Right forelimb (tissue), 1 donor: ENCODE data around the gene CACNA1S.

Source experiments
- DNase-seq: peaks from one replicate; pipeline ENCODE4 v3.0.0-alpha.2; 2018

Gene CACNA1S

GRCh38 chr1:201091256-201091655 is 21.0 kb downstream of the CACNA1S start:
- DNase-seq = no peak

- DNase-seq = no peak
Measured at GRCh38 chr1:201090541-201090940, 21.7 kb downstream of the CACNA1S start.

- no peak for DNase-seq
Measured at GRCh38 chr1:201089596-201089995, 22.6 kb downstream of the CACNA1S start.

- DNase-seq = no peak
Measured at GRCh38 chr1:201088901-201089525, 23.2 kb downstream of the CACNA1S start.

- no peak for DNase-seq
Measured at GRCh38 chr1:201088395-201088794, 23.8 kb downstream of the CACNA1S start.

GRCh38 chr1:201085902-201086735 is 26.1 kb downstream of the CACNA1S start:
- no peak for DNase-seq

- no peak for DNase-seq
Measured at GRCh38 chr1:201084295-201084694, 27.9 kb downstream of the CACNA1S start.

GRCh38 chr1:201083741-201084140 is 28.5 kb downstream of the CACNA1S start:
- DNase-seq = no peak

GRCh38 chr1:201080135-201080534 is 32.1 kb downstream of the CACNA1S start:
- no peak for DNase-seq

GRCh38 chr1:201077736-201078135 is 34.5 kb downstream of the CACNA1S start:
- DNase-seq = no peak

- DNase-seq = no peak
Measured at GRCh38 chr1:201077116-201077515, 35.1 kb downstream of the CACNA1S start.

GRCh38 chr1:201076092-201076491 is 36.1 kb downstream of the CACNA1S start:
- no peak for DNase-seq

- no peak for DNase-seq
Measured at GRCh38 chr1:201074018-201074417, 38.2 kb downstream of the CACNA1S start.

GRCh38 chr1:201072922-201073321 is 39.3 kb downstream of the CACNA1S start:
- no peak for DNase-seq

GRCh38 chr1:201072149-201072548 is 40.1 kb downstream of the CACNA1S start:
- no peak for DNase-seq

- no peak for DNase-seq
Measured at GRCh38 chr1:201069636-201070035, 42.6 kb downstream of the CACNA1S start.

GRCh38 chr1:201068976-201069375 is 43.2 kb downstream of the CACNA1S start:
- no peak for DNase-seq

GRCh38 chr1:201066986-201067385 is 45.2 kb downstream of the CACNA1S start:
- DNase-seq = no peak

GRCh38 chr1:201065686-201066085 is 46.5 kb downstream of the CACNA1S start:
- DNase-seq = no peak

GRCh38 chr1:201064806-201065205 is 47.4 kb downstream of the CACNA1S start:
- no peak for DNase-seq

GRCh38 chr1:201063145-201063544 is 49.1 kb downstream of the CACNA1S start:
- DNase-seq = no peak

- DNase-seq = no peak
Measured at GRCh38 chr1:201062511-201063091, 49.6 kb downstream of the CACNA1S start.

GRCh38 chr1:201061886-201062285 is 50.3 kb downstream of the CACNA1S start:
- no peak for DNase-seq

- no peak for DNase-seq
Measured at GRCh38 chr1:201061049-201061448, 51.2 kb downstream of the CACNA1S start.
